HCEC 1CT (cell line): Measurements from ENCODE around the gene CDH4.

Experiments used
- DNase-seq: peaks from one replicate; pipeline ENCODE4 v3.0.0-alpha.2; 2017

Gene CDH4

DNA sequence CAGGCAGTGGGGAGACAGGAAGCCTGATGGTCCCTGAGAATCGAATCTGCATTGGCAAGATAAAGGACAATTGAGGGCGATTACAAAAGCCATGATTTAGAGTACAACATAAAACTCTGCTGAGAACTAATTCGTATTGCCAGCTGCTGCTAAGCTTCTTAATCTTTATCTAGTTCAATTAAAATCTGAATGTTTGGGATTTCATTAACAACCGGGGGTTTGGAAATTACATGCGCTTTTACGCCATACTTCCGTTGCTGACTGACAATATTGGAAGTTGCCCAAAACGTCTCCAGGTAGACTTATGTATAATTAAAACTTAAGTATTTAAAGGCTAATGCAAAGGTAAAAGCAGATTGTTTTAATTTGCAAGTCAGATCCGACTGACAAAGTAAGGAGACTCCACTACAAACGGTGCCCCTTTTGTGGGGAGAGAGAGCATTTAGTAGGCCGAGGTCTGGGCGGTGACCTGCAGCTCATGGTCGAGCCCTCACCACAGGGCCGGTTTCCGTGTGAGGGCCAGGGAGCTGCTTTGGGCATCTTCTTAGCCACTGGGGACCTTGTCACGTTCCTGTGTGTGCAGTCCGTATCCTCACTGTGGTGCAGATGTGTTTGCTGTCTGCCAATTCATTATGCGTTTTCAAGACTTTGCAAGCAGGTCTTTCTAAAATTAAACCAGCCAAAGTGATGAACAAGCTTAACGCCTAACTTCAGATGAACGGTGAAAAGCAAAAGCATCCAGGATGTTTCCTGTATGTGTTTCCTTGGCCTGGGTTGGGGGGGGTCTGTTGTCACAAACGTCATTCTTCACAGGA is 49.9 kb downstream of the CDH4 start:
- no peak for DNase-seq

GRCh38 chr20:61303217-61303616 is 51.2 kb downstream of the CDH4 start:
- no peak for DNase-seq

DNA sequence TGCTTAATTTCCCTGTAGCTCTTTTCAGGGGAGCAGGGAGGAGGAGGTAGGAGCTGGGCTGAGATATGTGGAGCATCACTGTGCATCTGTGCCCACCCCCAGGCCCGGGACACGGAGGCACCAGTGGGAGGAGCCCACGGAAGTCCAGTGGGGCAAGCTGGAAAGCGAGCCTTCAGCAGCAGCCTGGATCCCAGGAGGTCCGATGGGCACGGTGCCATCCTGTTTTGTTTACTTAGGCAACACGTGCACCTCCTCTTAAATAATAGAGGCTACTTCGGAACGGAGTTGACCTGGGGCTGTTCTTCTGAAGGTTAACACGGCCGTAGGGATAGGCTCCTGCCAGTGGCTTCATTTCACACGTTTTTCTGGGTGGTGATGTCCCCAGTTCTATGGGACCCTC is 51.6 kb downstream of the CDH4 start:
- DNase-seq: no peak

GRCh38 chr20:61304750-61305149 is 52.7 kb downstream of the CDH4 start:
- DNase-seq: no peak

- DNase-seq: no peak
Observed at GRCh38 chr20:61306937-61307475, 54.9 kb downstream of the CDH4 start.

DNA sequence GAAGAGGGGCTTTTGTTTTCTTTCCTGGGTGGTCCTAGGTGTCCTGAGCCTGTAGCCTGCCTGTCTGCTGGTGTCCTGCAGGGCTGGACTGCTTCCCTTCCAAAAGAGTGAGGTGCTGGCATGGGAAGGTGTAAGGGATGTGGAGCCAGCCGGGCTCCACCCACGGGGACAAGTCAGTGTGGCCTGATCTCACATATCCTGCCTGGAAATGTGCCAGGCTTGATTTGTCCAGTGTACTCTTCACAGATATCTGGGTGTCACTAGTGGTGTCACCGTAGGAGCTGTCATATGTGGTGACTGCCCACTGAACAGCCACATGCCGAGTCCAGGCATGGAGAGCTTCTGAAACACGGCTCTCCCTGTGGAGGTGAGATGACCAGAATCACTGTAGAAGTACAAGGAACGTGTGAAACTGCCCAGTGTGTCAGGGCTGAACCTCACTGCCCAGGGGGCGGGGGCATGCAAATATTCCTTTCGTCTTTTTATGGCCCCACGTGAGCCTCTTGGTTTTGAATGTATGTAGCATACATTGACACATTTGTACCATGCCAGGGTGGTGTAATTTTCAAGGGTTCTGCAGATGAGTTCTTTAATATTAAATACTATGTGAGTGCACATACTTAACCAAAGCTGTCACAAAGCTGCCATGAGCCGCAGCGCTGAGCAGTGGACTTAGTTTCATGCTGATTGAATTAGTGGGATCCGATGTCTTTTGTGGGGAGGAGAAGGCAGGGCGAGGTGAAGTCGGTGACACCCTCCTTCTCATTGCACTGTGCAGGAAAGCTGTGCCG is 55.8 kb downstream of the CDH4 start:
- no peak for DNase-seq

DNA sequence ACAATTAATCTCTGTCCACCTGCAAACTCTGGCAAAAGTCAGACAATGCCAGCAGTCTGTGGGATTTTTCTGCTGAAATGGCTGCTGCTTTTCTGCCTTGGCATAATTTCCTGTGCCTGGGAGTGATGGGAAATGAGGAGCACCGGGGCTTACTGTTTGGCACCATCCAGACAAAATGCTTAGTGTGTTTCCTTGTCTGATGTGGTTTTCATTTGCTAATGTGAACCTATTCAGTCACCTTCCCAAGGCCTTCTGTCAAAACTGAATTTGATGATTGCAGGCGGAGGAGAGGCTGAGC is 56.4 kb downstream of the CDH4 start:
- no peak for DNase-seq

- DNase-seq: peak; percentile 19
Observed at GRCh38 chr20:61310954-61311353, 58.9 kb downstream of the CDH4 start.

GRCh38 chr20:61311656-61312387 is 59.8 kb downstream of the CDH4 start:
- no peak for DNase-seq

- no peak for DNase-seq
Observed at GRCh38 chr20:61312925-61313324, 60.9 kb downstream of the CDH4 start.

GRCh38 chr20:61313396-61313795 is 61.3 kb downstream of the CDH4 start:
- DNase-seq: no peak

DNA sequence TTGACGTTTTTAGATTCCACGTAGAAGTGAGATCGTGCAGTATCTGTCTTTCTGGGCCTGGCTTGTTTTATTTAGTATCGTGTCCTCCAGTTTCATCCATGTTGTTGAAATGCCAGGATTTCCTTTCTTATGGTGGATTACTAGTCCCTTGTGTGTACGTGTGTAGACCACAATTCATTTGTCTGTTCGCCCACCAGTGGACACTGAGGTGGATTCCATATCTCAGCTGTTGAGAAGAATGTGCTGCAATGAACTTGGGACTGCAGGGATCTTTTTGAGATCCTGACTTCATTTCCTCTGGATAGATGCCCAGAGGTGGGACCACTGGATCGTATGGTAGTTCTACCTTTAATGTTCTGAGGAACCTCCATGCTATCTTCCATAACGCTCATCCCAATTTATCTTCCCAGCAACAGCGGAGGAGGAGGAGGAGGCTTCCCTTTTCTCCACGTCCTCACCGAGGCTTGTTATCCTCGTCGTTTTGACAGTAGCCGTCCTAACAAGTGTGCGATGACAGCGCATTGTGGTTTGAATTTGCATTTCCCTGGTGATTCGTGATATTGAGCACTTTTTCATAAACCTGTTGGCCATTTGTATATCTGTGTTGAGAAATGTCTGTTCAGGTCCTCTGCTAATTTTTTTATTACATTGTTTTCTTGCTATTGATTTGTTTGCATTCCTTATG is 62.4 kb downstream of the CDH4 start:
- no peak for DNase-seq

DNA sequence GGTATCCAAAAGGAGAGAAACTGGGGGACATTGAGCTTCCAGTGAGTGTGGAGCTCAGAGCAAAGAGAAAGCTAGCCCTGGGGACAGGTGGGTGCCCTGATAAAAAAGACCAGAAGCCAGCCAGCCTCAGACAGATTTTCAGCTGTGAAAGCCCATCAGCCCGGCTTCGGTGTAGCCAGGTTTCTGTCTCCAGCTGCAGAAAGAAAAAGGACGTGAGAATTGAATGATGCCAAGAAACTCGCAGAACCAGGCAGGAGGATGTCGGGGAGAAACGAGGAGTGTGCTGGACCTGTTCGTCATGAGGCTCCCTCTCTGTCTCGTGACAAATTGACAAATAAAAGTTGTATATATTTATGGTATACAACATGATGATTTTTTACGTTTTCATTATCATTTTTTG is 63.3 kb downstream of the CDH4 start:
- DNase-seq: no peak

- no peak for DNase-seq
Observed at GRCh38 chr20:61316346-61316745, 64.3 kb downstream of the CDH4 start.

DNA sequence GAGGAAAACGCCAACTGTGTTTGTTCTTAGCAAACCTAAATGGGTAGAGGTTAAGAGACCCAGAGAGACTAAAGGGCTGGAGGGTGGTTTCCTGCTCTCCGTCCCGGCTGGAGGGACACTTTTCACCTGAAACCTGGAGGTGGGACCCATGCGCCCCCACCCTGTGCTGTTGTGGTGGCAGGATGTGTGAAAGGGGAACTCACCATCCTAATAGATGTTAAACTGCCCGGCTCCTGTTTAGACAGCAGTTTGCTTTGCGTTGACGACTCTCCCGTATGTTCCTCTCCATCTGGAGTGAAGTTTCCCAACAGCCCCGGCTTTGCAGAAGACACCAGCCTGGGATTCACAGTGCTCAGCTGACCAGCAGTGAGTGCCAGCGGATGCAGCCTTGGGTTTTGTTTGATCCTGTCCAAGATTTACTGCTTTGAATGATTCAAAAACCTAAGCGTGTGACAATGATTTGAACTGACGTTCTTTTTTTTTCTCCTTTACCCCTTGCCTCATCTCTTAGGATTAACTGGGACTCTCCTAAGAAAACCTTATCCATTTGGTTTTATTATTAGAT is 66.0 kb downstream of the CDH4 start:
- DNase-seq: no peak

DNA sequence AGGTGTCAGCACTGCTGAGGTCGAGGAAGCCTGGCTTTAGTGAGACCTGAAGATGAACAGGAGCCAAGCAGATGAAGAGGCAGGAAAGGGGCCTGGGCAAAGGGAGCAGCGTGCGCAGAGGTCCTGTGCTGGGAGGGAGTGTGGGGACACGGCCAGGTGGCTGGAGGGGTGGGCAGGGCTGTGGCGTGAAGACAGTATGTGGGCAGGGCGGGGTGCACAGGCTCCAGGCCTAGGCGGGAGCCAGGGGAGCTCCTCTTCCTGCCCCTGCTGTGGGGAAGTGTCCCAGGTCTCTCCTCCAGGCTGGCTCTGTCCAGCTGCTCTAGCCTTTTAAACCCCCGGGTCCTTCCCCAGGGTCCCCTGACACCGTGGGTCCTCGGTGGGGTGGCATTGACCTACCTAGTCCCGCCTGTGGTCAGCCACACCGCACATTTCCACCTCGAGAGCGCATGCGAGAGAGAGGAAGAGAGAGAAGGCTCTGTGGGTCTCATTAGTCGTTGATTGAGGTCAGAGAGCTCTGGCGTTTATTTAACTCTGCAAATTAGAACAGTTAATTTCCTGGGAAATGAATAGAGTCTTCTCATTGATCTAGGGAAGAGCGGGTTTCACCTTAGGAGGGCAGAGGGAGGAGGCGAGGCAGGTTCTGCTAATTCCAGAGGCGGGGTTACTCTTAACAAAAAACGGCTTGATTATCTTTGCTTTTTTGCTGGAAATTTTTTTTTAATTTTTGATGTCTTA is 68.8 kb downstream of the CDH4 start:
- DNase-seq: no peak

DNA sequence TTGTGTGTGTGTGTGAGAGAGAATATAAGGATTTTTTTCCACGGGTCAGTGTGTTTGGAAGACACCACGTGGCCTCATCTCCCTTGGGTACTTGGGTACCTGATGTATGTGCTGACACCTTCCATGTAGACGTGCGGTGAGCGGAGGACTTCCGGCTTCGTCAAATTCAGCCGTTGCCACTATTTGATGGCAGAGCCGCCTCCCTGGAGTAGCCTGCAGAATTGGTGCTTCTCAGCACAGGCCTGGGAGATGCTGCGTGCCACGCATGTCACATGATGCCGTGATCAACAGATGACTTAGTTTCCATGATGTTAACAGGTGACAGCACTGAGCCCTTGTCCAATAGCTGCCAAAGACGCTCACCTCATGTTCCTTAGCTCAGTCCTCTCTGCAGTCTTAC is 69.4 kb downstream of the CDH4 start:
- no peak for DNase-seq

DNA sequence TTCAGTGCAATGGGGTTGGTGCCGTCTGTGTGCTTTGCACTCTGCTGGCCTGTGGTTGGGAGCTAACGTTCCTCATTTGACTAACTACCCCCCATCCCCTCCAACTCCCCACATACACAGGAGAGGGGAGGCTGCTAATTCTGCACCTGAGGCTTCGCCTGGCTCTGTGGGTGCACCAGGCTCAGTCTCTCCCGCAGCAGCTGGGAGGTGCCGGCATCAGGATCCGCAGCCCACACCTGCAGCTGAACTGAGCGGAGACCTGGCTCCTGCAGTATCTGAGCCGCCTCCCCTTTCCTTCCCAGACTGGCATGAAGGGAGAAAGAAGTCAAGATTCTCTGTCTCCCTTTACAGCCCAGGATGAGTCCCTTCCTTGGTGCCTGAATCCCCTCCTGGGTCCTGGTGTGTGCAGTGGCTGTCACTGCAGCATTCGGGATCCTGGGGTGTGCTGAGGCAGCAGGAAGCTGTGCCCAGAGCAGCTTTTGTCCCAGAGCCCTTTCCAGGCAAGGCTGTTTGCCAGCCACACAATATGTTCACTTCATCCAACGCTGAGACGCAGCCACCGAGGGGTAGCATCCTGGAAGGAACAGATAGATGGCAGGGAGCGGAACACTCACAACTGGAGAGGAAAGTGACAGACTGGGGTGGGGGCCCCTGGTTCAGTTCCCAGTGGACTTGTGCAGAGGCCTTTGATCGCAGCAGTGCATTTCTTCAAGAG is 70.2 kb downstream of the CDH4 start:
- no peak for DNase-seq

DNA sequence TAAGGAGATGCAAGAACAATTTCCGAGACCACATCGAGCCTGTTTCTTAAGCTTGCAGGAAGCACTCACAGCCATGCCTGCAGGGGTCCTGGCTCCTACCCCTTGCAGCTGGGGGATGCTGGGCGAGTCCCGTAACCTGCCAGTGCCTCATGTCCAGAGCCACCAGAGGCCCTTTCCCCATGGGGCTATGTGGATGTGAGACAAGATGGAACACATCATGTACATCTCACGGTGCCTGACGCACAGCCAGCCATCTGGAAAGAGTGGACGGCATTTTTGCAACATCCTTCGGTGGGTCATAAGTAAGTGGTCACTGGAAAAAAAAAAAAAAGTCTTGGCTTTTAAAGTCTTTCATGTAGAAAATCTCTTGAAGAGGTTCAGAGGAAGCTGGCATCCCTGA is 72.8 kb downstream of the CDH4 start:
- DNase-seq: no peak

DNA sequence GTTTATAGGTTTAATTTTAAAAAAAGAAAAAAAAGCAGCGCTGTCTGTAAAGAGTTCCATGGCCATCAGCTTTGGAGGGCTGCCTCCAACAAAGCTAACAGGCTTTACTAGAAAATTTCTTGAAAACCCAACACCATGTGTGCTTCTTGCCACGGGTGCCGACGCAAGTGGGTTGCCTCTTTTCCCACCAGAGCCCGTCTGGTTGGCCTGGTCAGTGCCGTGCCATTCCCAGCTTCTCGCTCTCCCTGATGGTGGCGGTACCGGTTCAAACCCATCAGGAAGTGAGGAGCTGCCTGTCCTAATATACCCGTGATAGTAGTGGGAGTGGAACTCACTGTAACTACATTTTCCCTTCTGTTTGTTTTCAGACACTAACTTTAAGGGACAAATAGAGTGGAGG is 73.7 kb downstream of the CDH4 start:
- no peak for DNase-seq

- no peak for DNase-seq
Observed at GRCh38 chr20:61328911-61329558, 77.0 kb downstream of the CDH4 start.
